Measurements from ENCODE around the gene MMS19.

The MMS19 gene

GRCh38 chr10:97503406-97503805 lies 5.2 kb upstream of the MMS19 start:
- no peaks in the 10 kb centered on the region for H3K27me3 ChIP-seq (replicated peaks)
- no peak for DNase-seq
- H3K4me3 ChIP-seq (ENCODE audit: low read depth, low read length): no peak overlapping the region
- TF ChIP-seq CTCF (IDR thresholded peaks at IDR 0.05; ENCODE audit: low read depth, low read length, missing control alignments): no peak
- in situ Hi-C loops (cut with HindIII; ENCODE audit: low pct_ligation_motif_present, low sequenced_read_pairs): no loop called here
- H3K36me3 ChIP-seq (replicated peaks): no peaks in the 10 kb centered on the region
- no peak overlapping the region for H3K27ac ChIP-seq

DNA sequence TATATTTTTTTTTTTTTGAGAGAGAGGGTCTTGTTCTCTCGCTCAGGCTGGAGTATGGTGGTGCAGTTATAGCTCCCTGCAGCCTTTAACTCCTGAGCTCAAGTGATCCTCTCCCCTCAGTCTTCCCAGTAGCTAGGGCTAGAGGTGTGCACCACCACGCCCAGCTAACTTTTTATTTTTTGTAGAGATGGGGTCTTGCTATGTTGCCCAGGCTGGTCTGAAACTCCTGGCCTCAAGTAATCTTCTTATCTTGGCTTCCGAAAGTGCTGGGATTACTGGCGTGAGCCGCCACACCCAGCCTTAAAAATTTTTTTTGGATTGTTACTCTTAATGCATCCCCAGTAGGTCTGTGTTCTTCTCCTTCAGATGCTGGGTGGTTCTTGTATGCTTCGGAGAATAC lies 4.7 kb upstream of the MMS19 start:
- no peaks in the 10 kb centered on the region for H3K27me3 ChIP-seq (replicated peaks)
- TF ChIP-seq CTCF (IDR thresholded peaks at IDR 0.05; ENCODE audit: low read depth, low read length, missing control alignments): no peak
- no peaks in the 10 kb centered on the region for H3K36me3 ChIP-seq (replicated peaks)
- no peak for DNase-seq
- in situ Hi-C loops (cut with HindIII; ENCODE audit: low pct_ligation_motif_present, low sequenced_read_pairs): no loop called here
- no peak overlapping the region for H3K27ac ChIP-seq
- no peak overlapping the region for H3K4me3 ChIP-seq (ENCODE audit: low read depth, low read length)

GRCh38 chr10:97500297-97500575 lies 2.0 kb upstream of the MMS19 start:
- Histone ChIP-seq H3K27me3 (replicated peaks) (no peaks in the 10 kb centered on the region), H3K27ac (no peak overlapping the region), H3K4me3 (ENCODE audit: low read depth, low read length) (peak overlapping the region; percentile 98), H3K36me3 (replicated peaks) (no peaks in the 10 kb centered on the region)
- DNase-seq: no peak
- in situ Hi-C loops (cut with HindIII; ENCODE audit: low pct_ligation_motif_present, low sequenced_read_pairs): no loop called here
- no peak for TF ChIP-seq CTCF (IDR thresholded peaks at IDR 0.05; ENCODE audit: low read depth, low read length, missing control alignments)

DNA sequence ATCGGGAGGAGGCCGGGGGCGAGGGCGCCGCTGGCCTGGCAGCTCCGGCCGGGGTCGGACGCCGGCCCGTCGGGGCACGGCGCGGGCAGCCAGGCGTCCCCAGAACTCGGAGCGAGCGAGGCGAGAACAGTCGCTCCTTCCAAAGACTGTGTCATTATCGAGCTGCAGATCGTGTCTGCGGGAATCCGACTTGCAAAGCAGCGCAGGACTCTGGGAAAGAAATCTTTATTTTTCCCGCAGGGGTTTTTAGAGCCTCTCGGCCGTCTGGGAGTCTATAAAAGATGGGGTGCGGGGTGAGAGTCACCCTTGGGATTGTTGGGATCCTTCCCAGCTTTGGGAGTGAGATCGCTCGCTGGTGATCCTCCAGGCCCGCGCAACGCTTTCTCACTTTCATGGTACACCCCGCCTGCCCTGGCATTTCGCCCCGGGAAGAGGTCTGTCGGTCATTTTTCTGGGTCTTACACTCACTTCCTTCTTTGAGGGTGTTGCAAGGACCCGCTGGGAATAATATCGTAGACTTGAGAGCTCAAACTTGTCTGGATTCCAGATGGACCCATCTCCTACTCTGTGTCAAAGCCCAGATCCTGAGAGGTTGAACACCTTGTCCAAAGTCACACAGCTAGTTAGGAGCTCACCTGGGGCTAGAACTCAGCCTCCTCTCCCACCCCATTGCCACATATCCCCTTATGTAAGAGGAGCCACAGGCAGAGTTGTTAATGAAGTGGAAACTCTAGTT lies 1.5 kb upstream of the MMS19 start:
- H3K27ac ChIP-seq: peak overlapping the region; percentile 77
- H3K27me3 ChIP-seq (replicated peaks): no peaks in the 10 kb centered on the region
- TF ChIP-seq CTCF (IDR thresholded peaks at IDR 0.05; ENCODE audit: low read depth, low read length, missing control alignments): no peak
- in situ Hi-C loops (cut with HindIII; ENCODE audit: low pct_ligation_motif_present, low sequenced_read_pairs): no loop called here
- H3K36me3 ChIP-seq (replicated peaks): no peaks in the 10 kb centered on the region
- DNase-seq: peak; percentile 50
- peak overlapping the region; percentile 98 for H3K4me3 ChIP-seq (ENCODE audit: low read depth, low read length)

DNA sequence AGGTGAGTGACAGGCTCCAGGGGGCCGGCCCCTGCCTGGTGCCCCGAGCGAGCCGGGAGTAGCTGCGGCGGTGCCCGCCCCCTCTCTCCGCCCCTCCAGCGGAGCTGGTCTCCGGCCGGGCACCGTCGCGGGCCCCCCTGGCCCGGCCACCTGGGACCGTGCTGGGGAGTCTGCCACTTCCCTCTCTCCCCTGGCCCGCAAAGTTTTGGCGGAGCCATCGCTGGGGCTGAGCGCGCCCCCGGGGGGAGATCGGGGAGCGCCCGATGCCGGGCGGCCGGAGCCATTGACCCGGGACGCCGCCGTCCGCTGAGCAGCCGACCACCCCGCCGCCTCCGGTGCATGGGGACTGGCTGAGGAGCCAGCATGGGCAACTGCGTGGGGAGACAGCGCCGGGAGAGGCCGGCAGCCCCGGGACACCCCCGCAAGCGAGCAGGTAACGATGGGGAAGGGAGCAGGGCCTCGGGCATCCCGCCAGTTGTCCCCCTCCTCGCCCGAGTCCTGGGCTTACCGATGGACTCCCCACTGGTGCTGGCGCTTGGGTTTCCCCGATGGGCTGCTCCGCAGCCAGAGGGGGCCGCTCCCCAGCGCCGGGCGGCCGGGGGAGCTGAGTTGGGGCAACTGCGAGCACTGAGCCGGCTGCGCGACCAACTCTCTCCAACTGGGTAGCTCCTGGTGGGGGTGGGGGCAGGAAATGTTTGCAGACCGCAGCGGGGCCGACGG lies 779 bp upstream of the MMS19 start, which contains the start of gene UBTD1:
TSS of gene UBTD1 (plus strand) at position 84 of the 720 bp plus-strand sequence. CDS start at position 364, 280 bp downstream.
- H3K36me3 ChIP-seq (replicated peaks): no peaks in the 10 kb centered on the region
- H3K4me3 ChIP-seq (ENCODE audit: low read depth, low read length): peak within 1 kb of the TSS; percentile 98
- in situ Hi-C loops (cut with HindIII; ENCODE audit: low pct_ligation_motif_present, low sequenced_read_pairs): no loop called here
- TF ChIP-seq CTCF (IDR thresholded peaks at IDR 0.05; ENCODE audit: low read depth, low read length, missing control alignments): peak; percentile 20
- no peak for DNase-seq
- peak within 1 kb of the TSS; percentile 77 for H3K27ac ChIP-seq
- no peaks in the 10 kb centered on the region for H3K27me3 ChIP-seq (replicated peaks)
